Testis (tissue), 3 donors: Measurements from ENCODE around the gene UNC13D. TPM values are rescaled to one million over a fixed set of nuclear protein-coding genes. Genes with fewer than 3 reads are reported as not detected.
"Not testable (repeated sequence)": the region's sequence is repeated elsewhere in the genome, so short reads cannot be mapped to it uniquely, and the experiment has no call there.

Source experiments
- DNase-seq: peaks from one replicate; pipeline ENCODE4 v3.0.0-alpha.2; 2019
- H3K27ac ChIP-seq, 2 donors: fragments of 200-600 bp; sonication (generic); one replicate each; pipeline ENCODE4 v1.5.1; 2019
- H3K27me3 ChIP-seq: fragments of 200-600 bp; sonication (generic); one replicate; pipeline ENCODE4 v1.5.1; 2019
- H3K36me3 ChIP-seq: fragments of 200-600 bp; sonication (generic); one replicate; pipeline ENCODE4 v1.5.1; 2017; ENCODE audit warnings: low read depth; ENCODE audit errors: missing control alignments
- H3K4me1 ChIP-seq: fragments of 200-600 bp; sonication (generic); one replicate; pipeline ENCODE4 v1.5.1; 2019
- H3K4me3 ChIP-seq, 2 donors: fragments of 200-600 bp; sonication (generic); one replicate each; pipeline ENCODE4 v1.5.1; 2017 to 2019
- H3K9me3 ChIP-seq: fragments of 200-600 bp; sonication (generic); one replicate; pipeline ENCODE4 v1.5.1; 2017
- CTCF ChIP-seq, 3 experiments: fragments of 450-650 bp in 2 of 3; fragments of 200-600 bp in 1 of 3; sonication (generic) in 1 of 3; IDR thresholded peaks; one replicate each; pipeline ENCODE4 v1.5.1; 2016 to 2019; ENCODE audit warnings: antibody characterized with exemption in 3 of 3, mild to moderate bottlenecking in 2 of 3, moderate library complexity in 1 of 3
- POLR2A ChIP-seq: fragments of 450-650 bp; IDR thresholded peaks from one replicate; pipeline ENCODE4 v1.6.1; 2017; ENCODE audit warnings: antibody characterized with exemption, mild to moderate bottlenecking, moderate library complexity
- WGBS, 2 donors: methylation state at CpG; one replicate each; pipeline ENCODE4 v1.1.5; 2018; 5-methylcytosine and 5-hydroxymethylcytosine counted together
- intact Hi-C: fragments of 100-400 bp; cut with DNase I; formaldehyde crosslinking; loops from one replicate; pipeline ENCODE4 v1.15.1; 2023; ENCODE audit warnings: low total_unique reads
- polyA plus RNA-seq: library from polyadenylated mRNA; stranded (reverse); fragments of 350-450 nt; fragmentation: Illumina TruSeq; extraction: RNeasy Lipid Tissue Mini Kit (QIAGEN cat#74804); gene quantifications from one replicate; pipeline ENCODE4 v1.2.3, GENCODE V29; 2014; ENCODE audit warnings: low read depth, low replicate concordance; ENCODE audit not compliant: insufficient read depth
- total RNA-seq, 2 donors: library from RNA; depleted of rRNA; stranded (reverse); fragments of >200 nt; gene quantifications; one replicate each; pipeline ENCODE4 v1.2.3, GENCODE V29; 2016

Gene UNC13D
- total and polyA plus RNA-seq, 3 donors from 2014 or later: 10.2 to 20.4 (median 15.0) TPM

GRCh38 chr17:75891022-75891604 is 46.9 kb upstream of the UNC13D start:
- Histone ChIP-seq H3K36me3 (no peaks in the 10 kb centered on the region), H3K27me3 (no peaks in the 10 kb centered on the region), H3K4me1 (peaks cover 29% of the 10 kb centered on the region), H3K27ac (no peak overlapping the region), H3K9me3 (no peaks in the 10 kb centered on the region), H3K4me3 (no peak overlapping the region)
- 91 to 93% methylated on average over 20 to 31 of the region's 31 CpGs for WGBS, 2 donors
- TF ChIP-seq CTCF (IDR thresholded peaks at IDR 0.05): no peak
- no peak for TF ChIP-seq POLR2A
- intact Hi-C loops: no loop called here
- DNase-seq: no peak

DNA sequence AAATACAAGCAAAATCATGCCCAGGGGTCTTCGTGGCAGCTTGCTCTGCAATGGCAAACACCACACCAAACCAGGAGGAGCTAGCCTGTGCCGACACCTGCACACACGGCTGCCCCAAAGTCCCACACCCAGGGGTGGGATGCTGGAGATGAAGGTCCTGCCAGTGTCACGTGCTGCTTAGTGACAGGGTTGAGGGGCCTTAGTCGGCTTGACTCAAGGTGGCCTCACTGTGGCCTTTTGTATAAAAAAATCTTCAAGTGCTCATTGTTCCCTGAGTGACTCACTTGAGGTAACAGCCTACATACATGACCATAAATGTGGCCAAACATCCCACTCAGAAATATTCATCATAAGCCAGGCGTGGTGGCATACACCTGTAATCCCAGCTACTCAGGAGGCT is 45.2 kb upstream of the UNC13D start:
- no peak for DNase-seq
- WGBS, 2 donors: 77 to 88% methylated on average over 4 to 6 of the region's 6 CpGs
- Histone ChIP-seq H3K36me3 (no peaks in the 10 kb centered on the region), H3K9me3 (no peaks in the 10 kb centered on the region), H3K27me3 (no peaks in the 10 kb centered on the region), H3K4me1 (peaks cover 14% of the 10 kb centered on the region), H3K4me3 (no peak overlapping the region), H3K27ac (no peak overlapping the region)
- intact Hi-C loops: no loop called here
- no peak for TF ChIP-seq CTCF (IDR thresholded peaks at IDR 0.05)
- TF ChIP-seq POLR2A: no peak

DNA sequence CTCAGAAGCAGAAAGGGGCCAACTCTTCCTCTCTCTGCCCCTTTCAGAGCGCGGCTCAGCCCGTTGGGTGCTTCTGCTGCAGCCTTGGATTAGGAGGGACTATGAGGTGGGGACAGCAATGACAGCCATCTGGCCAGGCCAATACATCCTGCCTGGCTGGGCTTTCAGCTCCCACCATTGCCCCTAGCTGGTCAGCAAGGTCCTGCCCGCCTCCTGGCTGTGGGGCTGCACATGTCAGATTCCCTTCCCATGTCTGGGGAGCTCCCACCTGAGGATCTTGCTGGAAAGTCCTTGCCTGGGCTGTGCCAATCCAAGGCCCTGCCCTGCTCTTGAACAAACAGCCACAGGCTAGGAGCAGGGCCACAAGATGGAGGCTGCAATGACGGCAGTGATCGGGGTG is 44.3 kb upstream of the UNC13D start:
- Histone ChIP-seq H3K27me3 (no peaks in the 10 kb centered on the region), H3K4me1 (peaks cover 9% of the 10 kb centered on the region), H3K36me3 (no peaks in the 10 kb centered on the region), H3K27ac (no peak overlapping the region), H3K4me3 (no peak overlapping the region), H3K9me3 (no peaks in the 10 kb centered on the region)
- intact Hi-C loops: no loop called here
- no peak for DNase-seq
- TF ChIP-seq POLR2A (no peak), CTCF (IDR thresholded peaks at IDR 0.05) (no peak)
- WGBS, 2 donors: 84 to 87% methylated on average over 6 of the region's 6 CpGs

- DNase-seq, H3K4me1 ChIP-seq, H3K36me3 ChIP-seq, H3K27me3 ChIP-seq, H3K27ac ChIP-seq, H3K4me3 ChIP-seq, intact Hi-C loops, H3K9me3 ChIP-seq: not testable (repeated sequence)
- 91 to 92% methylated on average over 9 of the region's 9 CpGs for WGBS, 2 donors
Observed at GRCh38 chr17:75885860-75886259, 41.7 kb upstream of the UNC13D start.

DNA sequence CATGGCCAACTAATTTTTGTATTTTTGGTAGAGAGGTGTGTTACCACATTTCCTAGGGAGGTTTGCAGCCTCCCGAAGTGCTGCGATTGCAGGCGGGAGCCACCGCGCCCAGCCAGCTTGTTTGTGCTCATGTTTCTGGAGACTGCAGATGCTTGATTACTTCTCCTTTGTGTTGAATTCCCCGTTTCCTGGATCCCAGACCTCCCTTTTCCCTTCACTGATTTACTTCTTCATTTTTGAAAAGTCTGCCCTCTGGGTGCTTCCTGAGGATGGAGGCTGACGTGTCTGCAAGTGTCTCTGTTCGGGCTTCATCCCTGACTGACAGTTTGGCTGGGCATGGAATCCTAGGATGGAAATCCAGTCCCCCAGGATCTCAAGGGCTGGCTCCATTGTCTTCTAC is 41.2 kb upstream of the UNC13D start:
- Histone ChIP-seq H3K4me3 (no peak overlapping the region), H3K4me1 (no peaks in the 10 kb centered on the region), H3K36me3 (no peaks in the 10 kb centered on the region), H3K27me3 (no peaks in the 10 kb centered on the region), H3K27ac (no peak overlapping the region), H3K9me3 (no peaks in the 10 kb centered on the region)
- TF ChIP-seq POLR2A: no peak
- no peak for TF ChIP-seq CTCF (IDR thresholded peaks at IDR 0.05)
- intact Hi-C loops: no loop called here
- WGBS, 2 donors: 84 to 87% methylated on average over 8 of the region's 8 CpGs
- no peak for DNase-seq
